Astrocyte of the spinal cord (primary cell): ENCODE results near the gene JUN.

Experiments used
- DNase-seq: peaks from one replicate; pipeline ENCODE4 v3.0.0; 2011; ENCODE audit warnings: low read depth, low spot score
- H3K4me3 ChIP-seq: 2 replicates; pipeline ENCODE4 v1.5.1; 2011; ENCODE audit warnings: low read depth, mild to moderate bottlenecking, low read length, moderate library complexity
- CTCF ChIP-seq: IDR thresholded peaks from 2 replicates; pipeline ENCODE4 v1.5.1; 2012; ENCODE audit warnings: low read depth, mild to moderate bottlenecking, low read length, inconsistent platforms
- in situ Hi-C: cut with HindIII; loops from 2 replicates; pipeline ENCODE4 v1.10.0; 2017; ENCODE audit warnings: low sequenced_read_pairs

JUN gene

GRCh38 chr1:58815686-58816071 lies 31.8 kb upstream of the JUN start:
- DNase-seq: no peak
- peak overlapping the region; percentile 45 for H3K4me3 ChIP-seq
- in situ Hi-C loops: no loop called here
- TF ChIP-seq CTCF: no peak

- peak; percentile 96 for DNase-seq
- peak overlapping the region; percentile 45 for H3K4me3 ChIP-seq
- no peak for TF ChIP-seq CTCF
- in situ Hi-C loops: no loop called here
Observed at GRCh38 chr1:58815069-58815685, 31.3 kb upstream of the JUN start.

GRCh38 chr1:58814251-58815068 lies 30.6 kb upstream of the JUN start:
- no peak overlapping the region for H3K4me3 ChIP-seq
- no peak for TF ChIP-seq CTCF
- DNase-seq: no peak
- in situ Hi-C loops: no loop called here

- H3K4me3 ChIP-seq: no peak overlapping the region
Observed at GRCh38 chr1:58813801-58814200, 30.0 kb upstream of the JUN start.

DNA sequence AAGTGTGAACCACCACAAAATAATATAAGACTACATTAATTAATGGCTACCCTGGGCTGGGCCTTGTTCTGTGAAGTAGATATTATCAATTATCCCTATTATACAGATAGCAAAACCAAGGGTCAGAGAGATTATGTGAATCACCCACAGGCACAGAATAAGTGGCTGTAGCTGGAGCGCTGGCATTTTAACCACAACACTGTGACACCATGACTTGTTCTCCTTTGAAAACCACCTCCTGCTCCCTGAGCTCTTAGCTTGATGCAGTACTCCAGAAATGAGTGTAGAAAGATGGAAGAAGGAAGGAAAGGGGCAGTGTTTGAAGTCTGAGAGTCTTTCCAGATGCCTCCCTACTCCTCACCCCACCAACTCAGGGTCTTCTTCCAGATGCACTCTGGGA lies 29.5 kb upstream of the JUN start:
- in situ Hi-C loops: no loop called here
- no peak for DNase-seq
- H3K4me3 ChIP-seq: no peak overlapping the region
- TF ChIP-seq CTCF: no peak

More at GRCh38 chr1:58813801-58814200, 30.0 kb upstream of the JUN start:
- in situ Hi-C loops: no loop called here
- no peak for TF ChIP-seq CTCF
- DNase-seq: no peak

DNA sequence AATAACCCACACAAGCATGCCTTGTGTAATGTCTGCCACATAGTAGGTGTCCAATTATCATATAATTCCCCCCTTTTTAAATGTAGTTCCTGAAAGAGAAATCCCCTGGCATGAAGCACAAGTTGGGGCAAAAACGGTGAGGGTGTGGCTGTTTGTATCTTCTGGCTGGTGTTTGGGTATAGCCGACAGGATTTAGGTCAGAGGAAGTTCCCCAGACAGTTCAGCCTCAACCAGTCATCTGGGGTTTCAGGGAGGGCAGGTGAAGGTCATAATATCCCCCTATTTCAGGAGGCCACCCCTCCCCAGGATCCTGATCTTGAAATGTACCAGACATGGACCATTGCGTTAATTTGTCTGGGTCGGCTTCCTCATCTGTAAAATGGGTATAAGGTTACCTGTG lies 29.1 kb upstream of the JUN start:
- in situ Hi-C loops: no loop called here
- DNase-seq: no peak
- TF ChIP-seq CTCF: no peak

More for the DNA sequence above, 29.1 kb upstream of the JUN start:
- H3K4me3 ChIP-seq: no peak overlapping the region
